GM12864 (cell line): ENCODE measurements around the gene KNCN.

ENCODE experiments used
- DNase-seq: peaks from one replicate; pipeline ENCODE4 v3.0.0-alpha.2; 2011; ENCODE audit warnings: low read depth
- H3K4me3 ChIP-seq: 2 replicates; pipeline ENCODE4 v1.5.1; 2011; ENCODE audit warnings: mild to moderate bottlenecking, low read depth, low read length, control low read depth
- TF ChIP-seq, protein P1 (sequence below): IDR thresholded peaks from 2 replicates; pipeline ENCODE4 v1.5.1; 2011; ENCODE audit warnings: low read depth, mild to moderate bottlenecking, moderate library complexity, low read length, control low read depth, inconsistent platforms; ENCODE audit errors: missing control alignments

The KNCN gene

GRCh38 chr1:46557403-46557802 lies 6.0 kb upstream of the KNCN start:
- H3K4me3 ChIP-seq = no peak overlapping the region
- DNase-seq = no peak
- TF ChIP-seq, protein P1, sequence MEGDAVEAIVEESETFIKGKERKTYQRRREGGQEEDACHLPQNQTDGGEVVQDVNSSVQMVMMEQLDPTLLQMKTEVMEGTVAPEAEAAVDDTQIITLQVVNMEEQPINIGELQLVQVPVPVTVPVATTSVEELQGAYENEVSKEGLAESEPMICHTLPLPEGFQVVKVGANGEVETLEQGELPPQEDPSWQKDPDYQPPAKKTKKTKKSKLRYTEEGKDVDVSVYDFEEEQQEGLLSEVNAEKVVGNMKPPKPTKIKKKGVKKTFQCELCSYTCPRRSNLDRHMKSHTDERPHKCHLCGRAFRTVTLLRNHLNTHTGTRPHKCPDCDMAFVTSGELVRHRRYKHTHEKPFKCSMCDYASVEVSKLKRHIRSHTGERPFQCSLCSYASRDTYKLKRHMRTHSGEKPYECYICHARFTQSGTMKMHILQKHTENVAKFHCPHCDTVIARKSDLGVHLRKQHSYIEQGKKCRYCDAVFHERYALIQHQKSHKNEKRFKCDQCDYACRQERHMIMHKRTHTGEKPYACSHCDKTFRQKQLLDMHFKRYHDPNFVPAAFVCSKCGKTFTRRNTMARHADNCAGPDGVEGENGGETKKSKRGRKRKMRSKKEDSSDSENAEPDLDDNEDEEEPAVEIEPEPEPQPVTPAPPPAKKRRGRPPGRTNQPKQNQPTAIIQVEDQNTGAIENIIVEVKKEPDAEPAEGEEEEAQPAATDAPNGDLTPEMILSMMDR = no peak

GRCh38 chr1:46556822-46557221 lies 5.4 kb upstream of the KNCN start:
- DNase-seq = no peak
- TF ChIP-seq, protein P1 = no peak
- no peak overlapping the region for H3K4me3 ChIP-seq

- no peak overlapping the region for H3K4me3 ChIP-seq
- TF ChIP-seq, protein P1 = no peak
- DNase-seq = no peak
Observed at GRCh38 chr1:46555826-46556619, 4.6 kb upstream of the KNCN start.

- TF ChIP-seq, protein P1 = no peak
- DNase-seq = no peak
Observed at GRCh38 chr1:46554597-46555381, 3.3 kb upstream of the KNCN start.

GRCh38 chr1:46554236-46554596 lies 2.8 kb upstream of the KNCN start:
- TF ChIP-seq, protein P1 = no peak
- no peak overlapping the region for H3K4me3 ChIP-seq
- no peak for DNase-seq

More at GRCh38 chr1:46554597-46555381, 3.3 kb upstream of the KNCN start:
- no peak overlapping the region for H3K4me3 ChIP-seq

- TF ChIP-seq, protein P1 = no peak
- no peak for DNase-seq
- H3K4me3 ChIP-seq = no peak overlapping the region
Observed at GRCh38 chr1:46553506-46553905, 2.1 kb upstream of the KNCN start.
